Loucy (cell line): ENCODE data around the gene LBHD2.

Experiments
- H2AFZ ChIP-seq: fragments of 200-600 bp; sonication (generic); 2 replicates; pipeline ENCODE4 v1.6.0; 2016; ENCODE audit warnings: antibody characterized with exemption, mild to moderate bottlenecking, low read length, moderate library complexity
- H3F3A ChIP-seq: fragments of 200-600 bp; 2 replicates; pipeline ENCODE4 v1.6.0; 2016; ENCODE audit warnings: antibody characterized with exemption, low read depth, mild to moderate bottlenecking
- H3K27me3 ChIP-seq: fragments of 200-600 bp; sonication (generic); 2 replicates; pipeline ENCODE4 v1.6.1; 2014; ENCODE audit warnings: low read length, mild to moderate bottlenecking; ENCODE audit not compliant: insufficient read depth, poor library complexity, severe bottlenecking
- H3K36me3 ChIP-seq: fragments of 200-600 bp; sonication (generic); 2 replicates; pipeline ENCODE4 v1.6.1; 2016; ENCODE audit warnings: low read length; ENCODE audit not compliant: insufficient read depth
- H3K4me1 ChIP-seq: fragments of 200-600 bp; sonication (generic); 2 replicates; pipeline ENCODE4 v1.5.1; 2014; ENCODE audit warnings: low read length, mild to moderate bottlenecking; ENCODE audit not compliant: insufficient read depth, poor library complexity, severe bottlenecking
- H3K4me2 ChIP-seq: fragments of 200-600 bp; sonication (generic); 2 replicates; pipeline ENCODE4 v1.6.0; 2014; ENCODE audit warnings: antibody characterized with exemption, low read length, low read depth, mild to moderate bottlenecking; ENCODE audit not compliant: poor library complexity, severe bottlenecking
- H3K4me3 ChIP-seq: fragments of 200-600 bp; sonication (generic); 2 replicates; pipeline ENCODE4 v1.5.1; 2014; ENCODE audit warnings: low read length, mild to moderate bottlenecking, mixed read lengths; ENCODE audit not compliant: poor library complexity, severe bottlenecking
- H3K79me2 ChIP-seq: fragments of 200-600 bp; sonication (generic); 2 replicates; pipeline ENCODE4 v1.6.1; 2014; ENCODE audit warnings: low read length; ENCODE audit not compliant: insufficient read depth
- H3K9ac ChIP-seq: fragments of 200-600 bp; sonication (generic); 2 replicates; pipeline ENCODE4 v1.6.0; 2014; ENCODE audit warnings: mild to moderate bottlenecking, low read depth, low read length, moderate library complexity; ENCODE audit not compliant: poor library complexity, severe bottlenecking
- H3K9me2 ChIP-seq: fragments of 200-600 bp; sonication (generic); replicated peaks from 2 replicates; pipeline ENCODE4 v1.6.1; 2016; ENCODE audit warnings: low read depth, low read length, mixed read lengths
- H3K9me3 ChIP-seq: fragments of 200-600 bp; sonication (generic); 2 replicates; pipeline ENCODE4 v1.6.1; 2014; ENCODE audit warnings: mild to moderate bottlenecking, antibody characterized with exemption, low read length, low read depth; ENCODE audit not compliant: insufficient read depth
- H4K20me1 ChIP-seq: fragments of 200-600 bp; sonication (generic); 2 replicates; pipeline ENCODE4 v1.6.0; 2014; ENCODE audit warnings: antibody characterized with exemption, low read length, mild to moderate bottlenecking; ENCODE audit not compliant: insufficient read depth, poor library complexity, severe bottlenecking
- CTCF ChIP-seq: fragments of 200-600 bp; sonication (generic); conservative IDR thresholded peaks from 2 replicates; pipeline ENCODE4 v1.5.1; 2014; ENCODE audit warnings: mild to moderate bottlenecking, antibody characterized with exemption, low read length
- EZH2phosphoT487 ChIP-seq: fragments of 200-600 bp; IDR thresholded peaks from 2 replicates; pipeline ENCODE4 v1.6.1; 2018; ENCODE audit warnings: antibody characterized with exemption, mild to moderate bottlenecking, moderate library complexity, borderline replicate concordance

The LBHD2 gene

GRCh38 chr14:103104654-103105452 lies 20.8 kb downstream of the LBHD2 start:
- Histone ChIP-seq H3K36me3 (no peaks in the 10 kb centered on the region), H3K27me3 (no peaks in the 10 kb centered on the region), H3K9ac (no peak overlapping the region), H2AFZ (no peak overlapping the region), H3F3A (no peaks in the 10 kb centered on the region), H3K4me1 (no peaks in the 10 kb centered on the region), H3K4me2 (no peak overlapping the region), H3K9me3 (no peaks in the 10 kb centered on the region), H3K4me3 (no peak overlapping the region), H3K79me2 (no peaks in the 10 kb centered on the region), H3K9me2 (no peaks in the 10 kb centered on the region), H4K20me1 (no peaks in the 10 kb centered on the region)
- TF ChIP-seq CTCF (peak; percentile 95), EZH2phosphoT487 (no peak)

- no peaks in the 10 kb centered on the region for H3K4me1 ChIP-seq
- no peak overlapping the region for H3K4me2 ChIP-seq
- H4K20me1 ChIP-seq, result no peaks in the 10 kb centered on the region
Observed at GRCh38 chr14:103105580-103106150, 21.7 kb downstream of the LBHD2 start.

GRCh38 chr14:103107455-103107854 lies 23.4 kb downstream of the LBHD2 start:
- H3K79me2 ChIP-seq, result no peaks in the 10 kb centered on the region
- no peaks in the 10 kb centered on the region for H3K9me3 ChIP-seq
- peaks cover 4% of the 10 kb centered on the region for H3K4me1 ChIP-seq
- no peaks in the 10 kb centered on the region for H3K9me2 ChIP-seq
- no peak overlapping the region for H2AFZ ChIP-seq
- no peaks in the 10 kb centered on the region for H3F3A ChIP-seq
- no peak overlapping the region for H3K9ac ChIP-seq
- no peak overlapping the region for H3K4me3 ChIP-seq
- TF ChIP-seq CTCF (no peak), EZH2phosphoT487 (no peak)
- H4K20me1 ChIP-seq, result no peaks in the 10 kb centered on the region
- H3K4me2 ChIP-seq, result no peak overlapping the region
- no peaks in the 10 kb centered on the region for H3K36me3 ChIP-seq
- no peaks in the 10 kb centered on the region for H3K27me3 ChIP-seq

More at GRCh38 chr14:103105580-103106150, 21.7 kb downstream of the LBHD2 start:
- H3F3A ChIP-seq, result no peaks in the 10 kb centered on the region
- no peaks in the 10 kb centered on the region for H3K9me3 ChIP-seq
- no peak for TF ChIP-seq EZH2phosphoT487
- peak; percentile 45 for TF ChIP-seq CTCF
- H3K36me3 ChIP-seq, result no peaks in the 10 kb centered on the region
- H2AFZ ChIP-seq, result no peak overlapping the region
- H3K9me2 ChIP-seq, result no peaks in the 10 kb centered on the region
- no peaks in the 10 kb centered on the region for H3K27me3 ChIP-seq
- no peak overlapping the region for H3K9ac ChIP-seq
- H3K79me2 ChIP-seq, result no peaks in the 10 kb centered on the region
- H3K4me3 ChIP-seq, result no peak overlapping the region
